Activated CD8-positive, alpha-beta memory T cell treated with anti-CD3 and anti-CD28 coated beads, Interleukin-2, amount 10 ng/mL, durations not matched to agents 7 days and 5 days (primary cell): ENCODE data around the gene BUD31. TPM values are rescaled to one million over a fixed set of nuclear protein-coding genes. Genes with fewer than 3 reads are reported as not detected.

ENCODE experiments used
- ATAC-seq: fragments of 150-1000 bp; cut with Tn5 transposase; one replicate; pipeline ENCODE4 v1.10.0; 2021; ENCODE audit warnings: moderate library complexity
- CTCF ChIA-PET: fragments of 350-600 bp; sonication (Branson Sonifier 250); formaldehyde crosslinking; loops from one replicate; lab custom pipeline; 2021; ENCODE audit warnings: antibody characterized with exemption; lab: Charles Lee
- DNase-seq: peaks from one replicate; pipeline ENCODE4 v3.0.0-alpha.2; 2020
- H3K27ac Mint-ChIP-seq: one replicate; pipeline ENCODE4 v1.8.0; 2021; ENCODE audit warnings: mild to moderate bottlenecking, mixed read lengths
- H3K27me3 Mint-ChIP-seq: one replicate; pipeline ENCODE4 v1.8.0; 2021; ENCODE audit warnings: mixed read lengths
- H3K36me3 Mint-ChIP-seq: one replicate; pipeline ENCODE4 v1.8.0; 2021; ENCODE audit warnings: mild to moderate bottlenecking, mixed read lengths
- H3K4me1 Mint-ChIP-seq: one replicate; pipeline ENCODE4 v1.8.0; 2021; ENCODE audit warnings: mixed read lengths
- H3K4me3 Mint-ChIP-seq: one replicate; pipeline ENCODE4 v1.8.0; 2021; ENCODE audit warnings: mild to moderate bottlenecking, moderate library complexity, mixed read lengths
- H3K9me3 Mint-ChIP-seq: one replicate; pipeline ENCODE4 v1.8.0; 2022; ENCODE audit warnings: low read depth, mixed read lengths
- total RNA-seq, 2 experiments: library from RNA; stranded (reverse); gene quantifications; one replicate each; pipeline ENCODE4 v1.2.3, GENCODE V29; 2021

The BUD31 gene
- 100 to 1,000 TPM; 116 to 138 TPM for total RNA-seq

DNA sequence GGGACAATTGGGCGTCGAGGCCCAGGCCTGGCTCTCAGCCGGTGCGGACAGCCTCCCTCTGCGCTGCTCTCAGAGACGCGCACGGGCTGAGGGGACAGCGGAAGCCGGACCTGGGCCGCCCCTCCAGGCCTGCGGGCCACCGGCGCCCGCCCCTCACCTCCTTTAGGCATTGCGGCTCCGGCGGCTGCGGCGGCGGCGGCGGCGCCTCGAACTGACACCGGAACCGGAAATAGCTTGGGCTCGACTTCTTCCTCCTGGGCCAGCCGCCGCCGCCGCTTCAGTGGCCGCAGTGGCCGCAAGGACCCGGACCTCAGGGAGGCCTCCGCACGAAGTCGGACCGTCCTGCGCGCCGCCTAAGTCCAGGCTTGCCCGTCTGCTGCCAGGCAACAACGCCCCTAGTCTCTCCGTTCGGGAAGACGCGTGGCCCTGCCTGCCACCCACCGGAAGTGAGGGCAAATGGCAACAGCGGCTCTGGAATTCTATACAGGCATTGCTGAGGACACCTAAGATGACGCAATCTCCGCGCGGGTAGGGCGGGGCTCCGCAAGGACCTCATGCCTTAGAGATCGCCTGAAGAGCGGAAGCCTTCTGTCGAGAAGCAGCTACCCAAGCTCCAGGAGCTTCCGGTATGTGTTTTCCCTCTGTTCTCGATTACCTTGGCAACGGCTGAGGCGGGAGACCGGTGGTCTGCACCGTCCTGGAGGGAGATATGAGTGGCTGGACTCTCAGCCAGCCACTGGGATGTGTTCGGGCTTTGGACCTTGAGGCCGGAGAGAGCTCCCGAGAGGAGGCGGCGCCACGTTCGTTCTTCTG is at the start of gene BUD31, which contains the start of gene PDAP1:
Gene BUD31 (plus strand): TSS at position 591 of the 813 bp plus-strand sequence. CDS start 2,124 bp downstream, outside the sequence.
Gene PDAP1 (minus strand): TSS at position 219 of the 813 bp plus-strand sequence. CDS start 49 bp downstream, at position 170.
- Mint-ChIP-seq H3K36me3 (peaks cover 32% of the 10 kb centered on the region), H3K4me1 (peaks cover 54% of the 10 kb centered on the region)

GRCh38 chr7:99359465-99360154 is 49.2 kb upstream of the BUD31 start:
- CTCF ChIA-PET = interaction anchor here (0.7 to 2.6 kb wide), 3 partner anchors 9 to 247 kb away, joined by 3 to 6 read pairs (median 3); no protein-coding TSS in a partner anchor
- H3K4me3 Mint-ChIP-seq = no peak overlapping the region
- H3K27ac Mint-ChIP-seq = no peak overlapping the region
- no peaks in the 10 kb centered on the region for H3K9me3 Mint-ChIP-seq
- ATAC-seq (no peak), DNase-seq (no peak)
- no peaks in the 10 kb centered on the region for H3K4me1 Mint-ChIP-seq
- H3K36me3 Mint-ChIP-seq = peaks cover 40% of the 10 kb centered on the region
- H3K27me3 Mint-ChIP-seq = no peaks in the 10 kb centered on the region

More for the DNA sequence above, at the start of gene BUD31, which contains the start of gene PDAP1:
- peak within 1 kb of the TSS; percentile 96 for H3K4me3 Mint-ChIP-seq
- ATAC-seq = peak; percentile 85
- peak; percentile 96 for DNase-seq
- H3K9me3 Mint-ChIP-seq = no peaks in the 10 kb centered on the region
- CTCF ChIA-PET = interaction anchor here (0.6 to 2.9 kb wide), 11 partner anchors 9 to 216 kb away, joined by 3 to 10 read pairs (median 3); partner anchors contain the start of gene ZKSCAN5
- H3K27ac Mint-ChIP-seq = peak within 1 kb of the TSS; percentile 90
- no peaks in the 10 kb centered on the region for H3K27me3 Mint-ChIP-seq

DNA sequence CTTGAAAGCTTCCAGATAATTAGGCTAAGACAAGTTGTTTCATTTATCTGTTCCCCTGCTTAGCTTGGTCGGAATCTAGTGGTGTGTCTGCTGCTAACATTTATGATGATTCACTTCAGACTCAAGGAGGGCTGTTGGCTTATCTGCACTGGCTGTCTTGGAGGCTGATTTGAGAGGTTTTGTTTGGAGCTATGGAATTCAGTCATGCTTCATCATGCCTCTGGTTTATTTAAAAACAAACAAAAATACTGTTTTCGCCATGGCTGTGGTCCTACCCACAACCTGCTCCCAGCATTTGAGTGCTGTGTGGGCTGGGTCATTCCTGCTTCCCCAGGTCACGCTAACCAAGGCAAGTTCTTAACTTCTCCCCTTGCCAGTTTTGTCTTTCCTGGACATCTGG is 46.0 kb upstream of the BUD31 start:
- ATAC-seq = no peak
- Mint-ChIP-seq H3K4me3 (no peak overlapping the region), H3K4me1 (no peaks in the 10 kb centered on the region), H3K27me3 (no peaks in the 10 kb centered on the region), H3K27ac (no peak overlapping the region), H3K36me3 (peaks cover 45% of the 10 kb centered on the region), H3K9me3 (no peaks in the 10 kb centered on the region)
- no peak for DNase-seq
- CTCF ChIA-PET = interaction anchor here (0.8 kb wide), 1 partner anchor 33 kb away, joined by 3 read pairs; no protein-coding TSS in a partner anchor

DNA sequence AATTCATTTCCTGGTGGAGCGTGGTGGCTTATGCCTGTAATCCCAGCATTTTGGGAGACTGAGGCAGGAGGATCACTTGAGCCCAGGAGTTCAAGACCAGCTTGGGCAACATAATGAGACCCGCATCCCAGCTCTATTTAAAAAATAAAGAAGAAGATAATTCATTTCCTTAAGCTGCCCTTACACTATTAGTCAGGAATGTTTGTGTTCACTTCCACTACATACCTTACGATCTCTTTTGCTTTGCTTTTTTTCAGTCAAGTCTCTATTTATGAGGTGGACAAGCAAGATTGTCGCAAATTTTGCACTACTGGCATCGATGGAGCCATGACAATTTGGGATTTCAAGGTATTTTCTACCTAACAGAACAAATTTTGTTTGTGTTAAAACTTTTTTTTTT is 45.5 kb upstream of the BUD31 start:
- Mint-ChIP-seq H3K27me3 (no peaks in the 10 kb centered on the region), H3K4me1 (no peaks in the 10 kb centered on the region), H3K27ac (no peak overlapping the region), H3K36me3 (peaks cover 41% of the 10 kb centered on the region), H3K9me3 (no peaks in the 10 kb centered on the region), H3K4me3 (no peak overlapping the region)
- no peak for ATAC-seq
- DNase-seq = no peak
- CTCF ChIA-PET = interaction anchor here (0.8 kb wide), 1 partner anchor 33 kb away, joined by 3 read pairs; no protein-coding TSS in a partner anchor

GRCh38 chr7:99365318-99366141 is 43.2 kb upstream of the BUD31 start:
- Mint-ChIP-seq H3K27ac (no peak overlapping the region), H3K9me3 (no peaks in the 10 kb centered on the region), H3K36me3 (peaks cover 36% of the 10 kb centered on the region), H3K4me1 (peaks cover 20% of the 10 kb centered on the region), H3K27me3 (no peaks in the 10 kb centered on the region), H3K4me3 (no peak overlapping the region)
- ATAC-seq = peak; percentile 78
- CTCF ChIA-PET = interaction anchor here (0.6 to 2.2 kb wide), 12 partner anchors 13 to 269 kb away, joined by 3 to 10 read pairs (median 3); no protein-coding TSS in a partner anchor
- peak; percentile 67 for DNase-seq

DNA sequence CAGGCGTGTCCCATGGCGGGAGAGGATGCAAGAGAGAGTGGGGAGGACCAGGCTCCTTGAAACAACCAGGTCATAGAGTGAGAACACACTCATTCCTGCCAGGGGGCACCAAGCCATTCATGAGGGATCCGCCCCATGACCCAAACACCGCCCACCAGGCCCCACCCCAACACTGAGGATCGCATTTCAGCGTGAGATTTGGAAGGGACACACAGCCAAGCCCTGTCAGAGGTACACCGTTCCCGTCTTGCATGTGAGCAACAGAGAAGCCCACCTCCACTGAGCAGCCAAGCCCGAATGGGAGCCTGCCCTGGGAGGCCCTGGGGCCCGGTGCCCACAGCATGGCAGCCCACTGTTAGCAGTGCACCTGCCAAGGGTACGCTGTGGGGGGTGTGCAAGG is 42.1 kb upstream of the BUD31 start:
- Mint-ChIP-seq H3K9me3 (no peaks in the 10 kb centered on the region), H3K27ac (no peak overlapping the region), H3K36me3 (peaks cover 28% of the 10 kb centered on the region), H3K27me3 (no peaks in the 10 kb centered on the region), H3K4me3 (no peak overlapping the region), H3K4me1 (peaks cover 20% of the 10 kb centered on the region)
- DNase-seq (no peak), ATAC-seq (no peak)
- CTCF ChIA-PET = interaction anchor here (0.9 to 1.6 kb wide), 2 partner anchors 41 to 80 kb away, joined by 3 to 6 read pairs; no protein-coding TSS in a partner anchor

- Mint-ChIP-seq H3K36me3 (peaks cover 21% of the 10 kb centered on the region), H3K4me1 (peaks cover 27% of the 10 kb centered on the region), H3K4me3 (no peak overlapping the region), H3K27me3 (no peaks in the 10 kb centered on the region), H3K27ac (peak overlapping the region; percentile 15), H3K9me3 (no peaks in the 10 kb centered on the region)
- no peak for ATAC-seq
- CTCF ChIA-PET = interaction anchor here (0.7 to 1.5 kb wide), 4 partner anchors 10 to 14 kb away, joined by 3 to 6 read pairs (median 5); no protein-coding TSS in a partner anchor
- DNase-seq = no peak
Observed at GRCh38 chr7:99368750-99369389, 39.9 kb upstream of the BUD31 start.

DNA sequence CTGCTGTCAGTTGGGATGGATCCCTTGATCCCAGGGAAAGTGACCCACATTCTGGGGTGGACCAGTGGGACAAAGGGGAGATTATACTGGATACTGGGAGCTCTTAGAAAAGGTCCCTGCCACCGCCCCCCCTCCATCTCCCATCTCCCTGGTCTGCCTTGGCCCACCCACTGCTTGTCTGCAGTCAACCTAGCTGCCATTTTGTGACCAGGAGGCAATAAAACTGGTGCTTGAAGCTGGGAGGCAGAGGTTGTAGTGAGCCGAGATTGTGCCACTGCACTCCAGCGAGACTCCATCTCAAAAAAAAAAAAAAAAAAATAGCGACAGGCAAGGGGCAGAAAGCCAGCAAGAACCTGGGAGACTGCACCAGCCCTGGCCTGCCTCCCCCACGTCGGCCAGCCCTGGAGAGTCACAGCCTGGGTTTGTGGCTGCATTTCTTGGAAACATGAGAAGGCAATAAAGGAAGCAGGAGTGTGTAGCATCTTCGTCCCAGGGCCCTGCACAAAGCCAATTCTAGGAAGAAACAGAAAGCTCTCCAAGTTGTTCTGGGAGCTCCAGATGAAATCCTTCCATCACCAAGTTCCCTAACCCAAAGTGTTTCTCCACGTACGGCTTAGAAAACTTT is 38.9 kb upstream of the BUD31 start:
- DNase-seq (no peak), ATAC-seq (no peak)
- Mint-ChIP-seq H3K36me3 (peaks cover 15% of the 10 kb centered on the region), H3K9me3 (no peaks in the 10 kb centered on the region), H3K27ac (no peak overlapping the region), H3K4me1 (peaks cover 28% of the 10 kb centered on the region), H3K4me3 (no peak overlapping the region), H3K27me3 (no peaks in the 10 kb centered on the region)
- CTCF ChIA-PET = interaction anchor here (0.6 to 1.5 kb wide), 7 partner anchors 11 to 362 kb away, joined by 3 to 6 read pairs (median 3); no protein-coding TSS in a partner anchor

- Mint-ChIP-seq H3K27ac (peak overlapping the region; percentile 22), H3K4me3 (no peak overlapping the region), H3K36me3 (peaks cover 14% of the 10 kb centered on the region), H3K9me3 (no peaks in the 10 kb centered on the region), H3K4me1 (peaks cover 31% of the 10 kb centered on the region), H3K27me3 (no peaks in the 10 kb centered on the region)
- CTCF ChIA-PET = interaction anchor here (1.2 kb wide), 1 partner anchor 16 kb away, joined by 3 read pairs; no protein-coding TSS in a partner anchor
- no peak for DNase-seq
- no peak for ATAC-seq
Observed at GRCh38 chr7:99371376-99371920, 37.3 kb upstream of the BUD31 start.

- no peak overlapping the region for H3K4me3 Mint-ChIP-seq
- DNase-seq (no peak), ATAC-seq (no peak)
- no peaks in the 10 kb centered on the region for H3K27me3 Mint-ChIP-seq
- H3K4me1 Mint-ChIP-seq = peaks cover 37% of the 10 kb centered on the region
- H3K27ac Mint-ChIP-seq = peak overlapping the region; percentile 12
- peaks cover 11% of the 10 kb centered on the region for H3K36me3 Mint-ChIP-seq
- CTCF ChIA-PET = interaction anchor here (1.0 to 1.2 kb wide), 2 partner anchors 15 to 132 kb away, joined by 3 read pairs; partner anchors contain the start of gene ZKSCAN5
- no peaks in the 10 kb centered on the region for H3K9me3 Mint-ChIP-seq
Observed at GRCh38 chr7:99372275-99373090, 36.3 kb upstream of the BUD31 start.
